ENCODE data around the gene HNRNPC. TPM values are rescaled to one million over a fixed set of nuclear protein-coding genes. Genes with fewer than 3 reads are reported as not detected.

Gene HNRNPC
- total and polyA plus RNA-seq, 9 of the 15 experiments (the other 6 are each of a cell fraction or from before 2014, with no cell fraction given), result 679 to 1,557 (median 1,191) TPM

DNA sequence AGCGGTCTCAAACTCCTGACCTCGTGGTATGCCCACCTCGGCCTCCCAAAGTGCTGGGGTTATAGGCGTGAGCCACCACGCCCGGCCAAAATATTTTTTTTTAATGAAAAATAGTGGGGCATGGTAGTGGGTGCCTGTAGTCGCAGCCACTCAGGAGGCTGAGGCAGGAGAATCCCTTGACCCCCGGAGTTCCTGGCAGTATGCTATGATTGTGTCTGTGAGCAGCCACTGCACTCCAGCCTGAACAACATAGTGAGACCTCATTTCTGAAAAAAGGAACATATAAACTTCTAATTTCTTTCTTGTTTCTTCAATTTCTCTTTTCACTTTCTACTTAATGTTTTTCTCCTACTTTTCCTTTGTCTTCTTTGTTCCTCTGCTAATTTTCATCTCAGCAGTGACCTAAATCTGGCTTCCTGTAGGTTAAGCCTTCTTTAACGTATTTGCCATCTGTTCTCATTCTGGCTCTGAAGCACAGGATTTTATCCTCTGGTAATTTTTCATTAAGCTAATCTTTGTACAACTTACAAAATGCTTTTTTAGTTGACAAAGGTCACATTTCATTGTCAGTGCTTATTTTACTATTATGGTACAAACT, 6.1 kb upstream of the HNRNPC start:
- Histone ChIP-seq H3K27ac (ENCODE audit: extremely low read depth, low read depth, low read length) (no peak overlapping the region), H4K20me1 (replicated peaks; ENCODE audit: control insufficient read depth, insufficient read depth, low read length) (no peaks in the 10 kb centered on the region), H3K79me2 (ENCODE audit: control insufficient read depth, insufficient read depth, low read length) (no peaks in the 10 kb centered on the region), H3K9me3 (replicated peaks; ENCODE audit: control insufficient read depth, insufficient read depth, low read depth, low read length) (no peaks in the 10 kb centered on the region), H3K4me2 (ENCODE audit: insufficient read depth, low read length) (no peak overlapping the region), H3K4me3 (no peak overlapping the region), H3K4me1 (replicated peaks in 1 of 2; ENCODE audit: control insufficient read depth in 2 of 2, insufficient read depth in 2 of 2, low read length in 2 of 2) (peaks cover 0 to 2% of the 10 kb centered on the region in 2 experiments; a peak in 2 of 5 replicates), H2AFZ (ENCODE audit: low read depth, low read length) (no peak overlapping the region), H3K9me1 (ENCODE audit: control insufficient read depth, insufficient read depth, low read length) (no peaks in the 10 kb centered on the region), H3K36me3 (ENCODE audit: control insufficient read depth, insufficient read depth, low read length) (no peaks in the 10 kb centered on the region), H3K27me3 (ENCODE audit: control insufficient read depth in 2 of 2, insufficient read depth in 2 of 2, low read length in 2 of 2) (no peaks in the 10 kb centered on the region), H3K9ac (ENCODE audit: insufficient read depth in 1 of 2, low read depth in 2 of 2, low read length in 2 of 2) (no peak overlapping the region)
- in situ Hi-C loops (cut with MboI) (no loop called here), intact Hi-C loops (cut with micrococcal nuclease) (no loop called here)
- no peak for TF ChIP-seq ZNF324 (CRISPR knock-in tag; IDR thresholded peaks at IDR 0.05)
- TF ChIP-seq NFE2 (IDR thresholded peaks at IDR 0.05; ENCODE audit: low read depth), result no peak
- no peak for TF ChIP-seq ZNF354B (CRISPR knock-in tag; IDR thresholded peaks at IDR 0.05)
- no peak for TF ChIP-seq MAFF (IDR thresholded peaks at IDR 0.05; ENCODE audit: low read length)
- TF ChIP-seq NFIC (IDR thresholded peaks at IDR 0.05), result no peak
- TF ChIP-seq, protein P1, sequence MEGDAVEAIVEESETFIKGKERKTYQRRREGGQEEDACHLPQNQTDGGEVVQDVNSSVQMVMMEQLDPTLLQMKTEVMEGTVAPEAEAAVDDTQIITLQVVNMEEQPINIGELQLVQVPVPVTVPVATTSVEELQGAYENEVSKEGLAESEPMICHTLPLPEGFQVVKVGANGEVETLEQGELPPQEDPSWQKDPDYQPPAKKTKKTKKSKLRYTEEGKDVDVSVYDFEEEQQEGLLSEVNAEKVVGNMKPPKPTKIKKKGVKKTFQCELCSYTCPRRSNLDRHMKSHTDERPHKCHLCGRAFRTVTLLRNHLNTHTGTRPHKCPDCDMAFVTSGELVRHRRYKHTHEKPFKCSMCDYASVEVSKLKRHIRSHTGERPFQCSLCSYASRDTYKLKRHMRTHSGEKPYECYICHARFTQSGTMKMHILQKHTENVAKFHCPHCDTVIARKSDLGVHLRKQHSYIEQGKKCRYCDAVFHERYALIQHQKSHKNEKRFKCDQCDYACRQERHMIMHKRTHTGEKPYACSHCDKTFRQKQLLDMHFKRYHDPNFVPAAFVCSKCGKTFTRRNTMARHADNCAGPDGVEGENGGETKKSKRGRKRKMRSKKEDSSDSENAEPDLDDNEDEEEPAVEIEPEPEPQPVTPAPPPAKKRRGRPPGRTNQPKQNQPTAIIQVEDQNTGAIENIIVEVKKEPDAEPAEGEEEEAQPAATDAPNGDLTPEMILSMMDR (IDR thresholded peaks at IDR 0.05 in 2 of 3, conservative IDR thresholded peaks at IDR 0.05 in 1 of 3; ENCODE audit: insufficient read depth in 2 of 3, low read depth in 1 of 3, low read length in 3 of 3), result no peak
- TF ChIP-seq ZBED1 (IDR thresholded peaks at IDR 0.05), result no peak
- TF ChIP-seq FOXK2 (conservative IDR thresholded peaks at IDR 0.05 in 1 of 2, IDR thresholded peaks at IDR 0.05 in 1 of 2; ENCODE audit: low read depth in 2 of 2), result no peak
- TF ChIP-seq ZNF696 (CRISPR knock-in tag; conservative IDR thresholded peaks at IDR 0.05), result no peak
- no peak for TF ChIP-seq POLR3A (IDR thresholded peaks at IDR 0.05; ENCODE audit: borderline replicate concordance, extremely low read depth, insufficient read depth, insufficient read length)
- no peak for TF ChIP-seq CHD2 (IDR thresholded peaks at IDR 0.05; ENCODE audit: low read depth, low read length)
- TF ChIP-seq ZNF408 (CRISPR knock-in tag; IDR thresholded peaks at IDR 0.05; ENCODE audit: low read depth), result no peak
- CTCF ChIA-PET (ENCODE audit: low intra/inter-chr PET ratio), result no interaction called here
- no peak for FAIRE-seq
- DNase-seq (ENCODE audit: extremely low read depth in 1 of 4, low spot score in 3 of 4), result no peak
- POLR2A ChIA-PET, result interaction anchor here (0.6 to 2.0 kb wide), 2 partner anchors 10 to 25 kb away, joined by 3 to 11 read pairs; no protein-coding TSS in a partner anchor
- no TSS peak for BruUV-seq (replicated peaks)
- 68% methylated on average over 7 of the region's 9 CpGs for WGBS (ENCODE audit: insufficient coverage, low coverage, missing lambda C conversion rate)
- no peak for ATAC-seq
